Activated CD8-positive, alpha-beta memory T cell treated with anti-CD3 and anti-CD28 coated beads for 1 hour (primary cell): Measurements from ENCODE around the gene ESPNL.

Source experiments
- DNase-seq, 2 donors: peaks; one replicate each; pipeline ENCODE4 v3.0.0-alpha.2; 2020; ENCODE audit warnings: low read depth in 1 of 2; ENCODE audit errors: extremely low read depth in 1 of 2

Gene ESPNL

DNA sequence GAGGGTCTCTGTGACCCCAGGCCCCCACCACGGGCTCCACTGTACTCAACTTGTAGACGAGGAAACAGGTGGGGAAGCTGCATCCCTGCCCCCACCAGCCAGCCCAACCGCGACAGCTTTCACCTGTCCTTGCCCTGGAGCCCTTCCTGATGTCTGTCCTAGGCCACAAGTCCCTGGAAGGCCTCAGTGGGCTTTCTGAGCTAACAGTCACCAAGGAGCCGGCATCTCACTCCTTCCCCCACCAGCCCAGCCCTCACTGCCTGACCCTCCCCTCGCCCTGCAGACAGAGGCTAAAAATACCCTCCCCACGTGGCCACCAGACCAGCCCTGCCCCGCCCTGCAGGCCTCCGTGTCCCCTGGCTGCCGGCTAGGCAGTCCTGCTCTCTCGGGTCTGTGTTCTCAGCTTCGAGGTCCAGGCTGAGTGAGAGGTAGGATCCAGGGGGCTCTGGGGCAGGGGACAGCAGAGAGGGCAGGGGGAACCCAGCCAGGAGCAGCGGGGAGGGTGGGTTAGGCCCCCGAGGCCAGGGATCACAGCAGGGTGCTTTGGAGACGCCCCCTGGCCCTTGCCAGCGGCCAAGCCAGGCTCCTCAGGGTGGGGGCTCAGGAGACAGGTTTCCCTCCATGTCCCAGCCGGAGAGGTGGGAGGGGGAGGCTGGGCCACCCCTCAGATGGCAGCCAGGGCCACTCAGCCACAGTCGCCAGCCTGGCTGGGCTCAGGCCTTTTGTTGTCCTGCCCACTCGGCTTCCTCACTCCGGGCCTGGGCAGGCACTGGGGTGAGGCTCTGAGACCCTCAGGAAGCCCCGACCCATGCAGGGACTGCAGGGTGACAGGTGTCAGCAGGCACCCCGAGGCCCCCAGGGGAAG lies 38.4 kb downstream of the ESPNL start, which contains the start of gene KLHL30:
Gene KLHL30, plus strand, starts transcription at position 338 of the 865 bp plus-strand sequence. CDS start 2,087 bp downstream, outside the sequence.
- no peak for DNase-seq

GRCh38 chr2:238139196-238140039 lies 39.3 kb downstream of the ESPNL start:
- DNase-seq = no peak

- DNase-seq = no peak
These were observed 39.9 kb downstream of the ESPNL start for GRCh38 chr2:238140040-238140439.

DNA sequence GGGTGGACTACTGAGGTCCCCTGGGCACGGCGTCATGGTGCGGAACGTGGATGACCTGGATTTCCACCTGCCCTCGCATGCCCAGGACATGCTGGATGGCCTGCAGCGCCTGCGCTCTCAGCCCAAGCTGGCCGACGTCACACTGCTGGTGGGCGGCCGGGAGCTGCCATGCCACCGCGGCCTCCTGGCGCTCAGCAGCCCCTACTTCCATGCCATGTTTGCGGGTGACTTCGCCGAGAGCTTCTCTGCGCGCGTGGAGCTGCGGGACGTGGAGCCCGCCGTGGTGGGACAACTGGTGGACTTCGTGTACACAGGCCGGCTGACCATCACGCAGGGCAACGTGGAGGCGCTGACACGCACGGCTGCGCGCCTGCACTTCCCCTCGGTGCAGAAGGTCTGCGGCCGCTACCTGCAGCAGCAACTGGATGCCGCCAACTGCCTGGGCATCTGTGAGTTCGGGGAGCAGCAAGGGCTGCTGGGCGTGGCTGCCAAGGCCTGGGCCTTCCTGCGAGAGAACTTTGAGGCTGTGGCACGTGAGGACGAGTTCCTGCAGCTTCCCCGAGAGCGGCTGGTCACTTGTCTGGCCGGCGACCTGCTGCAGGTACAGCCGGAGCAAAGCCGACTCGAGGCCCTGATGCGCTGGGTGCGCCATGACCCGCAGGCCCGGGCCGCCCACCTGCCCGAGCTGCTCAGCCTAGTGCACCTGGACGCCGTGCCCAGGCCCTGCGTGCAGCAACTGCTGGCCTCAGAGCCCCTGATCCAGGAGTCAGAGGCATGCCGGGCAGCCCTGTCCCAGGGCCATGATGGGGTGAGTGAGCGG lies 40.8 kb downstream of the ESPNL start:
- no peak for DNase-seq

DNA sequence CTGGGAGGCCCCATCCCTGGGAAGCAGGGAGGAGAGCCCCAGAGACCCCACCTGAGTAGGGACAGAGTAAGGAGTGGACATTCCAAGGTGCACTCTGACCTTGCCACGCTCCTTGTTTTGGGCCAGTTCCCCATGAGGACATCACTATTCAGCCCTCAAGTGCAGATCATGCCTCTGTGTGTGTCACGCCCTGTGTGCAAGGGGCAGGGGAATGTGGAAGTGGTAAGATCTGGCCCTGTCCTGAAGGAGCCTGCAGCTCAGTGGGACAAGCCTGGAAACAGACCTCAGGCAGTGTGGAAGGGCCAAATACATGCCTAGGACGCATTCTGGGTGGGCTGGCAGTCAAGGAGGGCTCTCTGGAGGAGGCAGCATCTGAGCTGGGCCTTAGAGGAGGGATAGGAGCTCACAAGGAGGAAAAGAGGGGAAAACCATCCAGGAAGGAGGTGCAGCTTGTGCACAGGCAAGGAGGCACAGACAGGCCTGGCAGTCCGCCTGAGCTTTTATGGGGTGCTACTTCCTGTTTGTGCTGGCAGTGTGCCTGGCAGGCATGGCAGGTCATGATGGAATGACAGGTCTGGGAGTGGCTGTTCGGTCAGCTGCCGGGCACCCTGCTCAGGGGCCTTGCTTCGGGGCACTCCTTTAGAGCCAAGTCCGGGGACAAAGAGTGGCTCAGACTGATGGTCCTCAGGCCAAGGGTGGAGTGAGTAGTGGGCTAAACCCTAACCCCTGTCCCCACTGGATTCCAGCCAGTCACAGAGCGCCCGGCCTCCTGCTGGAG lies 41.6 kb downstream of the ESPNL start:
- no peak for DNase-seq

- no peak for DNase-seq
These were observed 42.5 kb downstream of the ESPNL start for GRCh38 chr2:238142382-238143205.

DNA sequence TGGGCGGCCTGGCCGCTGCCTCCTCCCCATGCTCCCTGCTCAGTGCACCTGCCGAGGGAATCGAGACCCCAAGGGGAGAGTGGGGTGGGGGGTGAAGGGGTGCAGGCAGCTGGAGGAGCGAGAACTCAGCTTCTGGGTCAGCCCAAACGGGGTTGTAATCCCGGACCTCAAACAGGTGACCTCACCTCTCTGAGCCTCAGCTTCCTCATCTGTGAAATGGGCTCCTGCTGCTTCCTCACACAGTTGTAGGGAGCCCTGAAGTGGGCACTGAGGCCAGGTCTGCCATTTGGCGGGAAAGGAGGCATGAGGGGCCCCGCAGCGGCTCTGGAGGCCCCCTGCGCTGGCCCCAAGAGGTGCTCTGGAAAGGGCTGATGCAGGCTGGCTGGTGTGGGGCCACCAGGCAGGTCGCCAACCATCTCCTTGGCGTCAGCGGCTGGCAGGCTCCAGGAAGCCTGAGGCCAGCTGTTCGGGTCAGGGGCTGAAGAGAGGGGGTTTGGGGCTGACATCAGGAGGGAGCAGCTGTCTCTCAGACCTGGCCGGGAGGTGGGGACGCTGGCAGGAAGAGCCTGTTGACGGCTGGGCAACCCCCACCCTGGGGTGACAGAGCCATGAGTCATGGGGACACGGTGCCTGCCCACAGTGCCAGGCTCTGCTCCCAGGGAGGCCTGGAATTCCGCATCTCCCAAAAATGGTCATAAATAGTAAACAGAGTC lies 43.3 kb downstream of the ESPNL start:
- DNase-seq = no peak

- DNase-seq = no peak
These were observed 44.1 kb downstream of the ESPNL start for GRCh38 chr2:238144262-238144661.

GRCh38 chr2:238145046-238145445 lies 44.9 kb downstream of the ESPNL start:
- DNase-seq = no peak

DNA sequence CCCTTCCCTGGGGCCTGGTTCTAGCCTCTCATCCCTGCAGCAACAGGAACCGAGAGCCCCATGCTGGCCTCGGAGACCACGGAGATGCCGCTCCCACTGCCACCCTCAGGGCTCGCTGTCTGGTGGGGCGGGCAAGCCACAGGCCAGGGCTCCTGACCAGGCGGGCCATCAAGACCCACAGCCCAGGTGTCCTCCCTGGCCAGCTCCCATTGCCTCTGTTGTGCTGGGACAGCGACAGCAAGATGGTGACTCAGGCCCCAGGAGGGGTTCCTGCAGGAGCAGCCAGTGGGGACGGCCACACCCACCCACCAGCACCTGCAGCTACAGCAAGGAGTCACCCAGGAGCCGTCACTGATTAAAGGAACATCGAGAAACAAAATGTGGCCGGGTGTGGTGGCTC lies 45.7 kb downstream of the ESPNL start:
- no peak for DNase-seq

GRCh38 chr2:238146884-238147544 lies 46.9 kb downstream of the ESPNL start:
- no peak for DNase-seq

DNA sequence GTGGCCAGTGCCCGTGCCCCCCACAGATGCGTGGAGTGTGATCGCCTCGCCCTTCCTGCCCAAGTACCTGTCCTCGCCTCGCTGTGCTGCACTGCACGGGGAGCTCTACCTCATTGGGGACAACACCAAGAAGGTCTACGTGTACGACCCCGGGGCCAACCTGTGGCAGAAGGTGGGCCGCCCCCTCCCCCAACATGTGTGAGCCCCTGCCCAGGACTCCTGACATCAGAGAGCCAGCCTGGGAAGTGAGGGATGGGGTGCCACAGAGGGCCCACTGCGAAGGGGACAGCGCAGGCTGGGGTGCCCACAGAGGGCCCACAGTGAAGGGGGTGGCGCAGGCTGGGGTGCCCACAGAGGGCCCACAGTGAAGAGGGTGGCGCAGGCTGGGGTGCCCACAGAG lies 48.8 kb downstream of the ESPNL start:
- DNase-seq = no peak

DNA sequence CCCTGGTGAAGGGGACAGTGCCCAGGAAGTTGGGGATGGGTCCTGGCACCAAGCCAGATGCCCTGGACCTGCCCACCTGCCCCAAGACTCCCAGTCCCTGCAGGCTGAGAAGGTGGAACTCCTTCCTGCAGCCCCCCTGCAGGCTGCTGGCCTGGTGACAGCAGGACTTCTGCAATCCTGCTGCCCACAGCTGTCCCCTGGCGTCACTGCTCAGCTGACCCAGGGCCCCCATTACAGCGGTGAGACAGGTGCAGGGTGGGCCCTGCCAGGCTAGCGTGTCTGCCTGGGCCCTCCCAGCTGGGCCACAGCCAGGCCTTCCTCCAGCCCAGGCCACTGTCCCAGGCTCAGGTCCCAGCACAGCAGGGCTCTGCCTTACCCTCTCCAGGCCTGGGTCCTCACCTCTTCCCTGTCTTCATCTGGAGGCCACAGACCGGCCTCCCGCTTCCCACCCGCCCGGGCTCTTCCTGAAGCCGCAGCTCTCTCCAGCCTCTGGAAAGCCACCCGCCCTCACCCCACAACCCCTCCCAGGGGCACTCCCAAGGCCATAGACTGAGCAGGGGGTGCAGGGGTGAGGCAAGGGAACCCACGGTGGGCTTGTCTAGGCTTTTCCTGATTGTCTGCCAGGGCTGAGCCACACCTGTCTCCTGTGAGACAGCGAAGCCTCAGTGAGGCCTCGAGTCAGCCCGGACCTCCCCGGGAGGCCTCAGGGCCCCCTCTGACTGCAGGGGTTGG lies 49.9 kb downstream of the ESPNL start:
- no peak for DNase-seq

DNA sequence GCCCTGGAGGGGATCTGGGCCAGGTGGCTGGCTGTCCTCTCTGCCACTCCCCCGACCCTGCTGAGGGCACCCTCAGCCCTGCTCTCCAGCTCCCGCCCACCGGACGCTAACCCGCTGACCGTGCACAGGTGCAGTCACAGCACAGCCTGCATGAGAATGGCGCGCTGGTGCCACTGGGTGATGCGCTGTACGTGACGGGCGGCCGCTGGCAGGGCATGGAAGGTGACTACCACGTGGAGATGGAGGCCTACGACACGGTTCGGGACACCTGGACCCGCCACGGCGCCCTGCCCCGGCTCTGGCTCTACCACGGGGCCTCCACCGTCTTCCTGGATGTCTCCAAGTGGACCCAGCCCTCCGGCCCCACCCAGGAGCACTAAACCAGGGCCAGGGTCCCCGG lies 50.5 kb downstream of the ESPNL start:
- no peak for DNase-seq

- DNase-seq = no peak
These were observed 51.1 kb downstream of the ESPNL start for GRCh38 chr2:238151205-238151604.

DNA sequence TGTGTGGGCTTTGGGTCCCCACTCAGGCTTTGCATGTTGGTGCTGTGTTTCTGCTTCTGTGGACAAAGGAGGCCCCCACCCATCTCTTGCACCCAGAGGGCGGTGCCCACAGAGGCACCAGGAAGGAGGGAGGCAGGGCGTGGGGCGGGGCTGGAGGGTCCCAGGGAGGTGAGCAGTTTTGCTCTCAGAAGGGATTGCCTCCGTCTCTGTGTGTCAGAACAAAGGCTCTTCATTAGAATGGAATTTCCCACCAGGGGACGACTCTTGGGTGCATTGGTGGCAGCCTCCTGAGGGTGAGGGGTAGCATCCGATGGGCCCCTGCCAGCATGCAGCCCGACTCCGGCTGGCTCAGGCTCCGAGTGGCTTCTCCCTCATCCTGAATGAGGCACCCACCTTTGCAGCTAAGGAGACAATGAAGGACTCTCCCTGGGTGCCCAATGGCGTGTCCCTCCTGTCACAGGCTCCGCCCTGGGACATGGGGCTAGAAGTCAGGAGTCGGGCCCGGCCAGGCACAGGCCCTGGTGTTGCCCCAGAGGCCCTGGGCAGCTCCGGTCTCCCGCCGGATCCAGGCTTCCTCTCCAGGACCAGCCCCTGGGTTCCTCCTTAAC lies 51.6 kb downstream of the ESPNL start:
- no peak for DNase-seq
